Sigmoid colon (tissue), 7 donors: ENCODE results near the gene TELO2. TPM values are rescaled to one million over a fixed set of nuclear protein-coding genes. Genes with fewer than 3 reads are reported as not detected.

Experiments used
- DNase-seq: peaks from one replicate; pipeline ENCODE4 v3.0.0-alpha.2; 2019
- H3K27ac ChIP-seq, 4 donors: fragments of 200-600 bp; sonication (generic); one replicate each; pipeline ENCODE4 v1.5.1; 2016 to 2019; ENCODE audit warnings: mild to moderate bottlenecking in 1 of 4
- H3K27me3 ChIP-seq, 3 donors: fragments of 200-600 bp; sonication (generic); one replicate each; pipeline ENCODE4 v1.5.1; 2019; ENCODE audit warnings: mild to moderate bottlenecking in 1 of 3
- H3K36me3 ChIP-seq, 4 donors: fragments of 200-600 bp; sonication (generic); one replicate each; pipeline ENCODE4 v1.5.1; 2016 to 2019
- H3K4me1 ChIP-seq, 4 donors: fragments of 200-600 bp; sonication (generic); one replicate each; pipeline ENCODE4 v1.5.1; 2017 to 2019
- H3K4me3 ChIP-seq, 4 donors: fragments of 200-600 bp; sonication (generic); one replicate each; pipeline ENCODE4 v1.5.1; 2017 to 2019; ENCODE audit warnings: mild to moderate bottlenecking in 2 of 4, moderate library complexity in 1 of 4
- H3K9me3 ChIP-seq, 4 donors: fragments of 200-600 bp in 3 of 4; sonication (generic) in 3 of 4; one replicate each; pipeline versions ENCODE4 v1.5.1 to v1.6.1; 2013 to 2019
- EP300 ChIP-seq, 4 donors: sonication (generic); formaldehyde crosslinking; IDR thresholded peaks; one replicate each; pipeline ENCODE4 v1.6.1; 2017; ENCODE audit warnings: antibody characterized with exemption in 4 of 4
- POLR2A ChIP-seq, 2 donors: fragments of 450-650 bp; IDR thresholded peaks; one replicate each; pipeline ENCODE4 v1.6.1; 2016; ENCODE audit warnings: antibody characterized with exemption in 2 of 2, mild to moderate bottlenecking in 2 of 2, moderate library complexity in 2 of 2
- POLR2AphosphoS5 ChIP-seq, 4 donors: sonication (generic); formaldehyde crosslinking; IDR thresholded peaks; one replicate each; pipeline ENCODE4 v1.6.1; 2017; ENCODE audit warnings: antibody characterized with exemption in 4 of 4
- WGBS, 2 donors: extraction: QIAGEN DNeasy Blood & Tissue Kit; methylation state at CpG; one replicate each; pipeline ENCODE4 v1.1.7; 2013; 5-methylcytosine and 5-hydroxymethylcytosine counted together
- intact Hi-C: fragments of 100-400 bp; cut with DNase I; formaldehyde crosslinking; loops from one replicate; pipeline ENCODE4 v1.15.1; 2023
- polyA plus RNA-seq, 3 donors: library from polyadenylated mRNA; stranded (reverse); fragments of 200-250 nt; gene quantifications; one replicate each; pipeline ENCODE4 v1.2.3, GENCODE V29; 2013
- total RNA-seq, 4 donors: library from RNA; depleted of rRNA; stranded (reverse); fragments of >200 nt; gene quantifications; one replicate each; pipeline ENCODE4 v1.1.0, GENCODE V29; 2016
- TF ChIP-seq, protein P1 (sequence below), 4 experiments: fragments of 450-650 bp in 3 of 4; fragments of 200-600 bp in 1 of 4; IDR thresholded peaks; one replicate each; pipeline ENCODE4 v1.5.1; 2016 to 2019; ENCODE audit warnings: antibody characterized with exemption in 4 of 4, mild to moderate bottlenecking in 3 of 4, moderate library complexity in 2 of 4
- donor health status: healthy with polysubstance abuse.
- donor health status: Bipolar disorder and iron deficiency.
- donor health status: healthy.

The TELO2 gene
- total and polyA plus RNA-seq, 7 donors = 10.4 to 60.3 (median 13.2) TPM

DNA sequence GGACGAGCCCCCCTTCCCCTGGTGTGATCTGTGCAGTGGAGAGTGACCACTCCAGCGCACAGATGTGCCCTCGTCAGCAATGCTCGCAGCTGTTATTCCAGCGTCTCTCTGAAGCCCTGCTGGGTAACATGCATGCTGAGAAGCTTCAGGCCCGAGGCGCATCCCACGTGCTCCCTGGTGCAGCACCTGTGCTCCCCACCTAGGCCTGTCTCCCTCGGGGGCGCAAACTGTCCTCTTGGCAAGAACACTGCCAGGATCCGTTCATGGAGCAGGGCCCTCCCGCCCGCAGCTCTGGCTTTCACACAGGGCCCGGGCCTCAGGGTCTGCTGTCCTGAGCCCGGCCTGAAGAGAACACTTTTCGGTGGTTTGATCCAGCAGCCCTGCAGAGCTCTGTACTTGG lies 53.3 kb downstream of the TELO2 start:
- H3K27me3 ChIP-seq = no peaks in the 10 kb centered on the region
- TF ChIP-seq EP300 (IDR thresholded peaks at IDR 0.05) (no peak), POLR2AphosphoS5 (IDR thresholded peaks at IDR 0.05) (no peak), POLR2A (IDR thresholded peaks at IDR 0.05) (no peak)
- TF ChIP-seq, protein P1, sequence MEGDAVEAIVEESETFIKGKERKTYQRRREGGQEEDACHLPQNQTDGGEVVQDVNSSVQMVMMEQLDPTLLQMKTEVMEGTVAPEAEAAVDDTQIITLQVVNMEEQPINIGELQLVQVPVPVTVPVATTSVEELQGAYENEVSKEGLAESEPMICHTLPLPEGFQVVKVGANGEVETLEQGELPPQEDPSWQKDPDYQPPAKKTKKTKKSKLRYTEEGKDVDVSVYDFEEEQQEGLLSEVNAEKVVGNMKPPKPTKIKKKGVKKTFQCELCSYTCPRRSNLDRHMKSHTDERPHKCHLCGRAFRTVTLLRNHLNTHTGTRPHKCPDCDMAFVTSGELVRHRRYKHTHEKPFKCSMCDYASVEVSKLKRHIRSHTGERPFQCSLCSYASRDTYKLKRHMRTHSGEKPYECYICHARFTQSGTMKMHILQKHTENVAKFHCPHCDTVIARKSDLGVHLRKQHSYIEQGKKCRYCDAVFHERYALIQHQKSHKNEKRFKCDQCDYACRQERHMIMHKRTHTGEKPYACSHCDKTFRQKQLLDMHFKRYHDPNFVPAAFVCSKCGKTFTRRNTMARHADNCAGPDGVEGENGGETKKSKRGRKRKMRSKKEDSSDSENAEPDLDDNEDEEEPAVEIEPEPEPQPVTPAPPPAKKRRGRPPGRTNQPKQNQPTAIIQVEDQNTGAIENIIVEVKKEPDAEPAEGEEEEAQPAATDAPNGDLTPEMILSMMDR (IDR thresholded peaks at IDR 0.05) = no peak
- no peaks in the 10 kb centered on the region for H3K9me3 ChIP-seq
- peak overlapping the region; percentile 76 to 85 (median 84) for H3K27ac ChIP-seq
- H3K4me3 ChIP-seq = no peak overlapping the region
- H3K4me1 ChIP-seq = peaks cover 0 to 69% (median 61%) of the 10 kb centered on the region in 4 donors
- intact Hi-C loops = no loop called here
- H3K36me3 ChIP-seq = peaks cover 0 to 45% (median 26%) of the 10 kb centered on the region in 4 donors
- WGBS, 2 donors = 92 to 93% methylated on average over 16 of the region's 16 CpGs
- no peak for DNase-seq

DNA sequence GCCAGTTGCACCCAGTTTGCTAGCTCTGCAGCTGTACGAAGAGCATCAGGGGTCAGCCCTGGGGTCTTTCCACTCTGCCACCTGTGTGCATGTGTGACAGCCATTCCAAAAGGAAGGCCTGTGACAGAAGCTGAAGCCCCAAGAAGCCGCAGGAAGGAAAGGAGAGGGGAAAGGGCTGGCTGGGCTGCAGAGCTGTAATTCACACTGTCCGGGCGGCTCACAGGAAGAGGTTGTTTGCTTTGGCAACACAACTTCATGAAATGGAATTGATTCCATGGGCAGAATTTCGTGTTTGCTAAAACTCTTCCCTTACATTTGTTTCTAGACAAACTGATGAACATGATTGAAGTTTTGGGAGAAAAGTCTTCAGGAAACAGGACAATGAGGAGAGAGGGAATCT lies 55.1 kb downstream of the TELO2 start:
- DNase-seq = no peak
- peak overlapping the region; percentile 25 to 85 (median 44) for H3K27ac ChIP-seq
- 76 to 77% methylated on average over 5 of the region's 5 CpGs for WGBS, 2 donors
- no peak overlapping the region for H3K4me3 ChIP-seq
- H3K36me3 ChIP-seq = peaks cover 0 to 36% (median 16%) of the 10 kb centered on the region in 4 donors
- H3K4me1 ChIP-seq = peaks cover 0 to 58% (median 53%) of the 10 kb centered on the region in 4 donors
- intact Hi-C loops = no loop called here
- no peaks in the 10 kb centered on the region for H3K9me3 ChIP-seq
- H3K27me3 ChIP-seq = no peaks in the 10 kb centered on the region
- TF ChIP-seq EP300 (IDR thresholded peaks at IDR 0.05) (no peak), POLR2A (IDR thresholded peaks at IDR 0.05) (no peak), POLR2AphosphoS5 (IDR thresholded peaks at IDR 0.05) (no peak)
- TF ChIP-seq, protein P1 (IDR thresholded peaks at IDR 0.05) = no peak

DNA sequence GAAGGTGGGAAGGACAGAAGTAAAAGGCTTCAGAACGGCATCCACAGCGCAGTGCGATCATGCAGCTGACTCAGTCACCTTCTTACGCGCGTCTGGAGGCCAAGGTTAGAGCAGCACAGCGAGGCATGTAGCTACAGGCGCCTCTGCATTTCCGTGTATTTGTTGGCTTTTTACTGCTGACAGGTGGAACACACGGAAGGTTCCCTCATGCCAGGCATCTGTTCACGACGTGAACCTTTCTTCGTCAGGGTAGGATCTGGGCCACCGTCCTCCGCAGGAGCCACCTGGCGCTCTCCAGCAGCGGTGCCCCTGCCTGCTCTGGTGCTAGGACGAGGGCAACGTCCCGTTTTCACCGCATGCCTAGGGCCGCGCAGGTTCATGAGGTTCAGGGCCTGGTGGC lies 55.6 kb downstream of the TELO2 start:
- peaks cover 0 to 56% (median 51%) of the 10 kb centered on the region in 4 donors for H3K4me1 ChIP-seq
- peaks cover 0 to 36% (median 17%) of the 10 kb centered on the region in 4 donors for H3K36me3 ChIP-seq
- intact Hi-C loops = no loop called here
- no peak for DNase-seq
- WGBS, 2 donors = 91 to 93% methylated on average over 23 of the region's 23 CpGs
- peak overlapping the region in 3 of 4 donors; percentile 25 to 85 (median 45) for H3K27ac ChIP-seq
- H3K9me3 ChIP-seq = no peaks in the 10 kb centered on the region
- TF ChIP-seq EP300 (IDR thresholded peaks at IDR 0.05) = no peak
- TF ChIP-seq POLR2AphosphoS5 (IDR thresholded peaks at IDR 0.05) = no peak
- no peak for TF ChIP-seq POLR2A (IDR thresholded peaks at IDR 0.05)
- TF ChIP-seq, protein P1 (IDR thresholded peaks at IDR 0.05) = no peak
- no peak overlapping the region for H3K4me3 ChIP-seq
- H3K27me3 ChIP-seq = no peaks in the 10 kb centered on the region

DNA sequence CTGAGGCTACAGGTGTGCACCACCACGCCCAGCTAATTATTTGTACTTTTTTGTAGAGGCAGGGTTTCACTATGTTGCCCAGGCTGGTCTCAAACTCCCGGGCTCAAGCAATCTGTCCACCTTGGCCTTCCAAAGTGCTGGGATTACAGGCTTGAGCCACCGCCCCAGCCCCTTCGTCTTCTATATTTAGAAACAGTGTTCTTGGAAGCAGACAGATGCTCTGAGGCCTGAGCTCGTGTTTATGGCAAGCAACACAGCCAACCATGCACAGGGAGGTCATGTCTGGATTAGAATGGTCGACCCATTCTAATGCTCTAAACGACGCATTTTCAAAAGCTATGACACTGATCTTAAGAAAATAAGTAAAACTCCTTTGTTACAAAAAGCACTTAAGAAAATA lies 56.9 kb downstream of the TELO2 start:
- DNase-seq = no peak
- Histone ChIP-seq H3K9me3 (no peaks in the 10 kb centered on the region), H3K36me3 (peaks cover 4 to 50% (median 20%) of the 10 kb centered on the region in 4 donors), H3K4me3 (no peak overlapping the region), H3K4me1 (peaks cover 0 to 46% (median 44%) of the 10 kb centered on the region in 4 donors), H3K27ac (peak overlapping the region; percentile 39 to 85 (median 49)), H3K27me3 (no peaks in the 10 kb centered on the region)
- WGBS, 2 donors = 80 to 93% methylated on average over 8 of the region's 8 CpGs
- intact Hi-C loops = no loop called here
- TF ChIP-seq POLR2A (IDR thresholded peaks at IDR 0.05) = no peak
- TF ChIP-seq POLR2AphosphoS5 (IDR thresholded peaks at IDR 0.05) = no peak
- TF ChIP-seq EP300 (IDR thresholded peaks at IDR 0.05) = no peak
- TF ChIP-seq, protein P1 (IDR thresholded peaks at IDR 0.05) = no peak

DNA sequence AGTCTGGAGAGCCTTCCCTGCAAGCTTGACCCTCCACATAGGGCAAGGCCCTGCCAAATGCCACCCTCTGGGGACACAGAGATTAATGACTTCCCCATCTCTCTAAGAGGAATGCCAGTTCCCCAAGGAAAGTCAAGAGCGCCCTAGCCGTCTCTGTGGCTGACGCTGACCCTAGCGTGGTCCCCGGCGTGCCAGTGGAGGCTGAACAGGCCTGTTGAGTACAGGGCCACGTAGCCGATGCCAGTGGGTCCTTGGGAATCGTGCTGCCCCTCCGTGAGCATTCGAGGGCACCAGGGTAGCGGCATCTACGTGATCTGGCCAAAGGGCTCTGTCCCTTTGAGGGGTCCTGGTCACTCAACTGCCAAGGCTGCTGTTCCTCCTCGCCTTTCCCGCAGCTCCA lies 57.5 kb downstream of the TELO2 start:
- Histone ChIP-seq H3K4me3 (no peak overlapping the region), H3K27me3 (no peaks in the 10 kb centered on the region), H3K4me1 (peaks cover 0 to 39% (median 37%) of the 10 kb centered on the region in 4 donors), H3K27ac (peak overlapping the region; percentile 39 to 85 (median 49)), H3K9me3 (no peaks in the 10 kb centered on the region), H3K36me3 (peaks cover 10 to 56% (median 25%) of the 10 kb centered on the region in 4 donors)
- no peak for DNase-seq
- TF ChIP-seq POLR2A (IDR thresholded peaks at IDR 0.05) (no peak), EP300 (IDR thresholded peaks at IDR 0.05) (no peak), POLR2AphosphoS5 (IDR thresholded peaks at IDR 0.05) (no peak)
- TF ChIP-seq, protein P1 (IDR thresholded peaks at IDR 0.05) = no peak
- WGBS, 2 donors = 95 to 98% methylated on average over 15 of the region's 15 CpGs
- intact Hi-C loops = no loop called here
